Measurements from ENCODE around the gene ZBTB20.

- TF ChIP-seq, protein P1, sequence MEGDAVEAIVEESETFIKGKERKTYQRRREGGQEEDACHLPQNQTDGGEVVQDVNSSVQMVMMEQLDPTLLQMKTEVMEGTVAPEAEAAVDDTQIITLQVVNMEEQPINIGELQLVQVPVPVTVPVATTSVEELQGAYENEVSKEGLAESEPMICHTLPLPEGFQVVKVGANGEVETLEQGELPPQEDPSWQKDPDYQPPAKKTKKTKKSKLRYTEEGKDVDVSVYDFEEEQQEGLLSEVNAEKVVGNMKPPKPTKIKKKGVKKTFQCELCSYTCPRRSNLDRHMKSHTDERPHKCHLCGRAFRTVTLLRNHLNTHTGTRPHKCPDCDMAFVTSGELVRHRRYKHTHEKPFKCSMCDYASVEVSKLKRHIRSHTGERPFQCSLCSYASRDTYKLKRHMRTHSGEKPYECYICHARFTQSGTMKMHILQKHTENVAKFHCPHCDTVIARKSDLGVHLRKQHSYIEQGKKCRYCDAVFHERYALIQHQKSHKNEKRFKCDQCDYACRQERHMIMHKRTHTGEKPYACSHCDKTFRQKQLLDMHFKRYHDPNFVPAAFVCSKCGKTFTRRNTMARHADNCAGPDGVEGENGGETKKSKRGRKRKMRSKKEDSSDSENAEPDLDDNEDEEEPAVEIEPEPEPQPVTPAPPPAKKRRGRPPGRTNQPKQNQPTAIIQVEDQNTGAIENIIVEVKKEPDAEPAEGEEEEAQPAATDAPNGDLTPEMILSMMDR (IDR thresholded peaks at IDR 0.05) = no peak
- TF ChIP-seq POLR2AphosphoS5 (IDR thresholded peaks at IDR 0.05) (no peak), POLR2A (IDR thresholded peaks at IDR 0.05) (no peak)
Observed at GRCh38 chr3:114562557-114562956, 584.5 kb downstream of the ZBTB20 start.

Data from stomach (tissue), 4 donors.